ENCODE results near the gene MAP3K2. TPM values are rescaled to one million over a fixed set of nuclear protein-coding genes. Genes with fewer than 3 reads are reported as not detected.

The MAP3K2 gene
- total RNA-seq, 4 donors from 2014 or later, result 34.2 to 69.5 (median 61.1) TPM

DNA sequence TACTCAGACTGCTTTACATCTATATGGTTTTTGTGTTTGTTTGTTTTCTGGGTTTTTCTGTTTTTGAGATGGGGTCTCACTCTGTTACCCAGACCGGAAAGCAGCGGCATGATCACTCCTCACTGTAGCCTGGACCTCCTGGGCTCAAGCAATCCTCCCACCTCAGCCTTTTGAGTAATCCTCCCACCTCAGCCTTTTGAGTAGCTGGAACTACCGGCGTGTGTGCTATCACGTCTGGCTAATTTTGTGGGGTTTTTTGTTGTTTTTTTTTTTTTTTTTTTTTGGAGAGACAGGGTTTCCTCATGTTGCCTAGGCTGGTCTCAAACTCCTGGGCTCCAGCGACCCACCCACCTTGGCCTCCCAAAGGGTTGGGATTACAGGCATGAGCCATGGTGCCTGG lies 9.1 kb downstream of the MAP3K2 start:
- H3K27me3 ChIP-seq, result no peaks in the 10 kb centered on the region
- no peak overlapping the region for H3K4me3 ChIP-seq
- 82 to 87% methylated on average over 6 of the region's 6 CpGs for WGBS, 2 donors
- no peak overlapping the region for H3K27ac ChIP-seq
- H3K36me3 ChIP-seq, result peaks cover 0 to 9% (median 0%) of the 10 kb centered on the region in 3 donors
- DNase-seq (ENCODE audit: low spot score in 2 of 2), result no peak
- H3K4me1 ChIP-seq, result peaks cover 0 to 32% (median 0%) of the 10 kb centered on the region in 4 donors
- H3K9me3 ChIP-seq, result peaks cover 0 to 9% (median 0%) of the 10 kb centered on the region in 4 donors
- no peak for TF ChIP-seq POLR2A (IDR thresholded peaks at IDR 0.05)
- TF ChIP-seq, protein P1, sequence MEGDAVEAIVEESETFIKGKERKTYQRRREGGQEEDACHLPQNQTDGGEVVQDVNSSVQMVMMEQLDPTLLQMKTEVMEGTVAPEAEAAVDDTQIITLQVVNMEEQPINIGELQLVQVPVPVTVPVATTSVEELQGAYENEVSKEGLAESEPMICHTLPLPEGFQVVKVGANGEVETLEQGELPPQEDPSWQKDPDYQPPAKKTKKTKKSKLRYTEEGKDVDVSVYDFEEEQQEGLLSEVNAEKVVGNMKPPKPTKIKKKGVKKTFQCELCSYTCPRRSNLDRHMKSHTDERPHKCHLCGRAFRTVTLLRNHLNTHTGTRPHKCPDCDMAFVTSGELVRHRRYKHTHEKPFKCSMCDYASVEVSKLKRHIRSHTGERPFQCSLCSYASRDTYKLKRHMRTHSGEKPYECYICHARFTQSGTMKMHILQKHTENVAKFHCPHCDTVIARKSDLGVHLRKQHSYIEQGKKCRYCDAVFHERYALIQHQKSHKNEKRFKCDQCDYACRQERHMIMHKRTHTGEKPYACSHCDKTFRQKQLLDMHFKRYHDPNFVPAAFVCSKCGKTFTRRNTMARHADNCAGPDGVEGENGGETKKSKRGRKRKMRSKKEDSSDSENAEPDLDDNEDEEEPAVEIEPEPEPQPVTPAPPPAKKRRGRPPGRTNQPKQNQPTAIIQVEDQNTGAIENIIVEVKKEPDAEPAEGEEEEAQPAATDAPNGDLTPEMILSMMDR (IDR thresholded peaks at IDR 0.05), result no peak
- no peak for TF ChIP-seq EP300 (IDR thresholded peaks at IDR 0.05)

DNA sequence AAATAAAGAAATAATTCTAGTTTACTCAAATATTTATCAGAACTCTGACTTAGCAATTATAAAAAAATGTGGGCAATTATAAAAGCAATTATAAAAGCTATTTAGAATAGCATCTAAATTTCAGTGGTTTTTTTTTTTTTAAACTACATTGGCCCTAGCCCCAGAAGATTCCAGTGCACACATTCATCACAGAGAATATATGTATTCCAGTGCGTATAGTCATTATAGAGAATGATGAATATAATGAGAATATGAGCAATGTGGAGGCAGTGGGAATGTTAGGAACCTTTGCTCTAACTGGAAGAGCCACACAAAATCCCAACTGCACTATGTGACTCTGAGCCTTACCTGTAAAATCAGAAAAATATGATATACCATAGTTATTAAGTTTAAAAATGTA lies 10.5 kb downstream of the MAP3K2 start:
- TF ChIP-seq POLR2A (IDR thresholded peaks at IDR 0.05), result no peak
- TF ChIP-seq EP300 (IDR thresholded peaks at IDR 0.05), result no peak
- TF ChIP-seq, protein P1 (IDR thresholded peaks at IDR 0.05), result no peak
- peaks cover 0 to 22% (median 0%) of the 10 kb centered on the region in 4 donors for H3K4me1 ChIP-seq
- no peaks in the 10 kb centered on the region for H3K27me3 ChIP-seq
- peaks cover 0 to 17% (median 0%) of the 10 kb centered on the region in 4 donors for H3K9me3 ChIP-seq
- peaks cover 0 to 9% (median 0%) of the 10 kb centered on the region in 3 donors for H3K36me3 ChIP-seq
- DNase-seq (ENCODE audit: low spot score in 2 of 2), result no peak
- H3K27ac ChIP-seq, result no peak overlapping the region
- WGBS, 2 donors, result 86 to 97% methylated on average over 1 of the region's 1 CpG
- H3K4me3 ChIP-seq, result no peak overlapping the region

DNA sequence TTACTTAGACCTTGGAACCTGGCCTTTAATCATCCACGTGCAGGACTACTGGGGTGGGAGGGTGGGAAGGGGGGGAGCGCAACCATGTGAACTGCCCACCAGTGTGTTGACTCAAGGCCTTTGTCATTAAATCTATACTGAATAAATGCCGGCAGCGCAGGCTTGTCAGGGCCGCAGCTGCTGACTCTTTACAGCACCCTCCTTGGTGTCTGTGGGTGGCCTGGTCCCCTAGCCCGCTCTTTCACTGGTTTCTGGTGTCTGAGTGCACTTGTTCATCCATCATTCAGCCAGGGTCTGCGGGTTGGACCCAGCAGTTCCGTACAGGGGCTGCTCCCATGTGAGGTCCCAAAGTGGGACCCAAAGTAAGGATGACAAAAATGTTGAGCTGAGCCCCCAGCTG lies 11.5 kb downstream of the MAP3K2 start:
- DNase-seq (ENCODE audit: low spot score in 2 of 2), result no peak
- no peaks in the 10 kb centered on the region for H3K27me3 ChIP-seq
- H3K36me3 ChIP-seq, result peaks cover 0 to 9% (median 0%) of the 10 kb centered on the region in 3 donors
- WGBS, 2 donors, result 94 to 99% methylated on average over 8 of the region's 8 CpGs
- TF ChIP-seq EP300 (IDR thresholded peaks at IDR 0.05), result no peak
- TF ChIP-seq, protein P1 (IDR thresholded peaks at IDR 0.05), result no peak
- no peak for TF ChIP-seq POLR2A (IDR thresholded peaks at IDR 0.05)
- peaks cover 0 to 17% (median 0%) of the 10 kb centered on the region in 4 donors for H3K9me3 ChIP-seq
- H3K4me3 ChIP-seq, result no peak overlapping the region
- H3K4me1 ChIP-seq, result peaks cover 0 to 14% (median 0%) of the 10 kb centered on the region in 4 donors
- no peak overlapping the region for H3K27ac ChIP-seq

DNA sequence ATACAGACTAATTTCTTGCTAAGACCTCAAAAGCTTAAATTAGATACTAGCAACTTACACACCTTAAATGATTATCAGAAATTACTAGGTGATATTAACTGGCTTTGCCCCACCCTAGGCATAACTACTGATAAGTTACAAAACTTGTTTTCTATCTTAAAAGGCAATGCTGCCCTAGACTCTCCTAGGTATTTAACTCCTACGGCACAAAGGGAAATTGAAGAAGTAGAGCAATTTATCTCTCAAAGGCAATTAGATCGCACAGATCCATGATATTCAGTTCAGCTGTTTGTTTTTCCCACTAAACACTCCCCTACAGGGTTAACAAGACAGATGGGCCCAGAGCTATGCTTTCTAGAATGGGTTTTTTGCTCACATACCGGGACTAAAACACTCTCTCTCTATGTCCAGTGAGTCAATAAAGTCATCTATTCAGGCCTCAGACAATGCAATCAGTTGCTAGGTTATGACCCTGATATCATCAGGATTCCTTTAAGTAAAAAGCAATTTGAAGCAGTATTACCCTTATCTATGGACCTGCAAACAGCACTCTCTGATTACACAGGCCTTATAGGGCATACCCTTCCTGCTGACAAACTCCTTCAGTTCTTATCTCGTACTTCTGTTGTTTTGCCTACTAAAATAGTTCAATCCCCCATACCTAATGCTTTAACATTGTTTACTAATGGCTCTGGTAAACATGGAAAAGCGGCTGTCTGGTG lies 14.3 kb downstream of the MAP3K2 start:
- TF ChIP-seq EP300 (IDR thresholded peaks at IDR 0.05) (no peak), POLR2A (IDR thresholded peaks at IDR 0.05) (no peak)
- TF ChIP-seq, protein P1 (IDR thresholded peaks at IDR 0.05), result no peak
- DNase-seq (ENCODE audit: low spot score in 2 of 2), result no peak

DNA sequence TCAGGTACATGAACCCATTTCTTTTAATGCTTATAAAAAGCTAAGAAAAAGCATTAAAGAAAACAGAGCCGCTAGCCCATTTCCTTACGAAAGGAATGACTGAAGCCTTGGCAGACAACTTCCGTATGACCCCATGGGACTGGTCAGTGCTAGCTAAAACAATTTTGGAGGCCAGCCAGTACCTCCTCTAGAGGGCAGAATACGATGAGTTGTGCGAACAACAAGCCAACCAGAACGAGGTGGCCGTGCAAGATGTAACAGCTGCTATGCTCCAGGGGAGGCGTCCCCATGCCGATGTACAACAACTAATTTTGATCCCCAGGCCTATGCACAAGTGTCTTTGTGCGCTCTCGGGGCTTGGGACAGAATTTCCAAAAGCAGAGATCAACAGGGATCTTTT lies 16.7 kb downstream of the MAP3K2 start:
- no peaks in the 10 kb centered on the region for H3K27me3 ChIP-seq
- WGBS, 2 donors, result 74 to 81% methylated on average over 11 of the region's 11 CpGs
- DNase-seq (ENCODE audit: low spot score in 2 of 2), result peak; percentile 37 to 41

More for the DNA sequence above, 14.3 kb downstream of the MAP3K2 start:
- WGBS, 2 donors, result 78 to 88% methylated on average over 5 of the region's 5 CpGs
- H3K36me3 ChIP-seq, result peaks cover 0 to 9% (median 0%) of the 10 kb centered on the region in 3 donors
- peaks cover 0 to 13% (median 0%) of the 10 kb centered on the region in 4 donors for H3K4me1 ChIP-seq
- H3K9me3 ChIP-seq, result peaks cover 0 to 24% (median 0%) of the 10 kb centered on the region in 4 donors
- no peaks in the 10 kb centered on the region for H3K27me3 ChIP-seq
- H3K27ac ChIP-seq, result no peak overlapping the region
- H3K4me3 ChIP-seq, result no peak overlapping the region

More for the DNA sequence above, 16.7 kb downstream of the MAP3K2 start:
- Histone ChIP-seq H3K4me1 (peaks cover 0 to 13% (median 0%) of the 10 kb centered on the region in 4 donors), H3K4me3 (no peak overlapping the region), H3K36me3 (peaks cover 0 to under 1% (median 0%) of the 10 kb centered on the region in 3 donors), H3K27ac (no peak overlapping the region), H3K9me3 (peaks cover 0 to 19% (median 0%) of the 10 kb centered on the region in 4 donors)
- TF ChIP-seq, protein P1 (IDR thresholded peaks at IDR 0.05), result no peak
- no peak for TF ChIP-seq POLR2A (IDR thresholded peaks at IDR 0.05)
